ENCODE results near the gene KRT6A.

GRCh38 chr12:52529417-52529816, 36.4 kb upstream of the KRT6A start:
- no peak for TF ChIP-seq POLR2AphosphoS5 (IDR thresholded peaks at IDR 0.05; ENCODE audit: low read depth, low read length)
- TF ChIP-seq POLR2A (IDR thresholded peaks at IDR 0.05; ENCODE audit: low read depth, low read length): no peak
- no peak for TF ChIP-seq TAF1 (IDR thresholded peaks at IDR 0.05; ENCODE audit: borderline replicate concordance, low read depth, low read length)

All from GM12892 (cell line).